ENCODE results near the gene LGI2.

The LGI2 gene

GRCh38 chr4:25000639-25001038, 30.1 kb downstream of the LGI2 start:
- no peak overlapping the region for H3K4me3 ChIP-seq (ENCODE audit: control insufficient read depth in 1 of 7, extremely low read depth in 1 of 7, insufficient read depth in 4 of 7, low read depth in 2 of 7, low read length in 6 of 7)
- POLR2A ChIA-PET = no interaction called here
- peaks cover 7 to 11% (median 10%) of the 10 kb centered on the region in 4 experiments for H3K4me1 ChIP-seq (ENCODE audit: control extremely low read depth in 1 of 4, control insufficient read depth in 4 of 4, insufficient read depth in 4 of 4, low read length in 3 of 4)
- H3K36me3 ChIP-seq (ENCODE audit: control insufficient read depth in 4 of 4, insufficient read depth in 4 of 4, low read length in 3 of 4) = no peaks in the 10 kb centered on the region
- CTCF ChIA-PET = interaction anchor here (1.3 kb wide), 1 partner anchor 75 kb away, joined by 3 read pairs; no protein-coding TSS in a partner anchor
- H3K27ac ChIP-seq (ENCODE audit: insufficient read depth in 1 of 2, low read depth in 1 of 2, low read length in 2 of 2, poor library complexity in 1 of 2, severe bottlenecking in 2 of 2) = no peak overlapping the region
- no CpG with 5 or more reads among the region's 5 CpGs for WGBS (ENCODE audit: insufficient coverage)
- peaks cover 0 to 14% (median 3%) of the 10 kb centered on the region in 5 experiments for H3K27me3 ChIP-seq (replicated peaks in 2 of 5; ENCODE audit: control insufficient read depth in 4 of 5, insufficient read depth in 5 of 5, low read length in 4 of 5)
- no peaks in the 10 kb centered on the region for H3K9me3 ChIP-seq (ENCODE audit: control extremely low read depth in 1 of 5, control insufficient read depth in 4 of 5, insufficient read depth in 2 of 5, low read depth in 1 of 5, low read length in 4 of 5)
- no peak for DNase-seq

GRCh38 chr4:24999392-25000089, 31.2 kb downstream of the LGI2 start:
- POLR2A ChIA-PET = no interaction called here
- 10% methylated on average over 6 of the region's 8 CpGs for WGBS (ENCODE audit: insufficient coverage)

GRCh38 chr4:24995346-24995919, 35.3 kb downstream of the LGI2 start:
- no peak for DNase-seq
- no CpG with 5 or more reads among the region's 2 CpGs for WGBS (ENCODE audit: insufficient coverage)
- no peaks in the 10 kb centered on the region for H3K36me3 ChIP-seq (ENCODE audit: control insufficient read depth in 4 of 4, insufficient read depth in 4 of 4, low read length in 3 of 4)
- H3K9me3 ChIP-seq (ENCODE audit: control extremely low read depth in 1 of 5, control insufficient read depth in 4 of 5, insufficient read depth in 2 of 5, low read depth in 1 of 5, low read length in 4 of 5) = peaks cover 0 to 5% (median 0%) of the 10 kb centered on the region in 5 experiments
- POLR2A ChIA-PET = no interaction called here
- CTCF ChIA-PET = no interaction called here
- H3K4me3 ChIP-seq (ENCODE audit: control insufficient read depth in 1 of 7, extremely low read depth in 1 of 7, insufficient read depth in 4 of 7, low read depth in 2 of 7, low read length in 6 of 7) = no peak overlapping the region
- no peak overlapping the region for H3K27ac ChIP-seq (ENCODE audit: insufficient read depth in 1 of 2, low read depth in 1 of 2, low read length in 2 of 2, poor library complexity in 1 of 2, severe bottlenecking in 2 of 2)
- peaks cover 7 to 11% (median 10%) of the 10 kb centered on the region in 4 experiments for H3K4me1 ChIP-seq (ENCODE audit: control extremely low read depth in 1 of 4, control insufficient read depth in 4 of 4, insufficient read depth in 4 of 4, low read length in 3 of 4)
- H3K27me3 ChIP-seq (replicated peaks in 2 of 5; ENCODE audit: control insufficient read depth in 4 of 5, insufficient read depth in 5 of 5, low read length in 4 of 5) = peaks cover 0 to 4% (median 2%) of the 10 kb centered on the region in 5 experiments

More at GRCh38 chr4:24999392-25000089, 31.2 kb downstream of the LGI2 start:
- Histone ChIP-seq H3K4me3 (ENCODE audit: control insufficient read depth in 1 of 7, extremely low read depth in 1 of 7, insufficient read depth in 4 of 7, low read depth in 2 of 7, low read length in 6 of 7) (peak overlapping the region in 1 of 7 experiments; percentile 39), H3K9me3 (ENCODE audit: control extremely low read depth in 1 of 5, control insufficient read depth in 4 of 5, insufficient read depth in 2 of 5, low read depth in 1 of 5, low read length in 4 of 5) (peaks cover 0 to 5% (median 0%) of the 10 kb centered on the region in 5 experiments), H3K4me1 (ENCODE audit: control extremely low read depth in 1 of 4, control insufficient read depth in 4 of 4, insufficient read depth in 4 of 4, low read length in 3 of 4) (peaks cover 7 to 11% (median 10%) of the 10 kb centered on the region in 4 experiments), H3K27ac (ENCODE audit: insufficient read depth in 1 of 2, low read depth in 1 of 2, low read length in 2 of 2, poor library complexity in 1 of 2, severe bottlenecking in 2 of 2) (no peak overlapping the region), H3K27me3 (replicated peaks in 2 of 5; ENCODE audit: control insufficient read depth in 4 of 5, insufficient read depth in 5 of 5, low read length in 4 of 5) (peaks cover 0 to 18% (median 3%) of the 10 kb centered on the region in 5 experiments), H3K36me3 (ENCODE audit: control insufficient read depth in 4 of 4, insufficient read depth in 4 of 4, low read length in 3 of 4) (no peaks in the 10 kb centered on the region)
- CTCF ChIA-PET = interaction anchor here (1.3 to 1.8 kb wide), 2 partner anchors 18 to 76 kb away, joined by 3 to 5 read pairs; no protein-coding TSS in a partner anchor
- peak in 2 of 3 donors; percentile 47 to 49 for DNase-seq

GRCh38 chr4:24993551-24994080, 37.1 kb downstream of the LGI2 start:
- H3K4me3 ChIP-seq (ENCODE audit: control insufficient read depth in 1 of 7, extremely low read depth in 1 of 7, insufficient read depth in 4 of 7, low read depth in 2 of 7, low read length in 6 of 7) = no peak overlapping the region
- peaks cover 0 to 5% (median 0%) of the 10 kb centered on the region in 5 experiments for H3K9me3 ChIP-seq (ENCODE audit: control extremely low read depth in 1 of 5, control insufficient read depth in 4 of 5, insufficient read depth in 2 of 5, low read depth in 1 of 5, low read length in 4 of 5)
- H3K4me1 ChIP-seq (ENCODE audit: control extremely low read depth in 1 of 4, control insufficient read depth in 4 of 4, insufficient read depth in 4 of 4, low read length in 3 of 4) = no peaks in the 10 kb centered on the region
- peaks cover 0 to 4% (median 2%) of the 10 kb centered on the region in 5 experiments for H3K27me3 ChIP-seq (replicated peaks in 2 of 5; ENCODE audit: control insufficient read depth in 4 of 5, insufficient read depth in 5 of 5, low read length in 4 of 5)
- no peak for DNase-seq
- POLR2A ChIA-PET = no interaction called here
- CTCF ChIA-PET = interaction anchor here (1.1 to 1.3 kb wide), 2 partner anchors 9 to 11 kb away, joined by 3 read pairs; no protein-coding TSS in a partner anchor
- WGBS (ENCODE audit: insufficient coverage) = 91% methylated on average over 5 of the region's 5 CpGs
- H3K27ac ChIP-seq (ENCODE audit: insufficient read depth in 1 of 2, low read depth in 1 of 2, low read length in 2 of 2, poor library complexity in 1 of 2, severe bottlenecking in 2 of 2) = no peak overlapping the region
- no peaks in the 10 kb centered on the region for H3K36me3 ChIP-seq (ENCODE audit: control insufficient read depth in 4 of 4, insufficient read depth in 4 of 4, low read length in 3 of 4)

GRCh38 chr4:24992968-24993367, 37.8 kb downstream of the LGI2 start:
- Histone ChIP-seq H3K9me3 (ENCODE audit: control extremely low read depth in 1 of 5, control insufficient read depth in 4 of 5, insufficient read depth in 2 of 5, low read depth in 1 of 5, low read length in 4 of 5) (peaks cover 0 to 5% (median 0%) of the 10 kb centered on the region in 5 experiments), H3K36me3 (ENCODE audit: control insufficient read depth in 4 of 4, insufficient read depth in 4 of 4, low read length in 3 of 4) (no peaks in the 10 kb centered on the region), H3K27ac (ENCODE audit: insufficient read depth in 1 of 2, low read depth in 1 of 2, low read length in 2 of 2, poor library complexity in 1 of 2, severe bottlenecking in 2 of 2) (no peak overlapping the region), H3K4me3 (ENCODE audit: control insufficient read depth in 1 of 7, extremely low read depth in 1 of 7, insufficient read depth in 4 of 7, low read depth in 2 of 7, low read length in 6 of 7) (no peak overlapping the region), H3K4me1 (ENCODE audit: control extremely low read depth in 1 of 4, control insufficient read depth in 4 of 4, insufficient read depth in 4 of 4, low read length in 3 of 4) (no peaks in the 10 kb centered on the region), H3K27me3 (replicated peaks in 2 of 5; ENCODE audit: control insufficient read depth in 4 of 5, insufficient read depth in 5 of 5, low read length in 4 of 5) (peaks cover 0 to 4% (median 2%) of the 10 kb centered on the region in 5 experiments)
- ChIA-PET POLR2A (interaction anchor here (0.6 kb wide), 1 partner anchor 1292 kb away, joined by 3 read pairs; no protein-coding TSS in a partner anchor), CTCF (interaction anchor here (0.6 to 1.4 kb wide), 3 partner anchors 13 to 117 kb away, joined by 3 to 6 read pairs (median 3); no protein-coding TSS in a partner anchor)
- no peak for DNase-seq
- 100% methylated on average over 1 of the region's 1 CpG for WGBS (ENCODE audit: insufficient coverage)

GRCh38 chr4:24991015-24991414, 39.7 kb downstream of the LGI2 start:
- ChIA-PET POLR2A (no interaction called here), CTCF (interaction anchor here (1.4 to 1.5 kb wide), 2 partner anchors 11 to 47 kb away, joined by 4 to 7 read pairs; no protein-coding TSS in a partner anchor)
- H3K36me3 ChIP-seq (ENCODE audit: control insufficient read depth in 4 of 4, insufficient read depth in 4 of 4, low read length in 3 of 4) = no peaks in the 10 kb centered on the region
- H3K9me3 ChIP-seq (ENCODE audit: control extremely low read depth in 1 of 5, control insufficient read depth in 4 of 5, insufficient read depth in 2 of 5, low read depth in 1 of 5, low read length in 4 of 5) = peaks cover 0 to 5% (median 0%) of the 10 kb centered on the region in 5 experiments
- H3K27me3 ChIP-seq (replicated peaks in 2 of 5; ENCODE audit: control insufficient read depth in 4 of 5, insufficient read depth in 5 of 5, low read length in 4 of 5) = peaks cover 0 to 4% (median 2%) of the 10 kb centered on the region in 5 experiments
- no peak for DNase-seq
- no peak overlapping the region for H3K4me3 ChIP-seq (ENCODE audit: control insufficient read depth in 1 of 7, extremely low read depth in 1 of 7, insufficient read depth in 4 of 7, low read depth in 2 of 7, low read length in 6 of 7)
- no peaks in the 10 kb centered on the region for H3K4me1 ChIP-seq (ENCODE audit: control extremely low read depth in 1 of 4, control insufficient read depth in 4 of 4, insufficient read depth in 4 of 4, low read length in 3 of 4)
- 100% methylated on average over 2 of the region's 3 CpGs for WGBS (ENCODE audit: insufficient coverage)
- no peak overlapping the region for H3K27ac ChIP-seq (ENCODE audit: insufficient read depth in 1 of 2, low read depth in 1 of 2, low read length in 2 of 2, poor library complexity in 1 of 2, severe bottlenecking in 2 of 2)

All from common myeloid progenitor, CD34-positive (primary cell).